NB4 (cell line): ENCODE results near the gene AUTS2.

Experiments used
- MYC ChIP-seq: IDR thresholded peaks from 2 replicates; pipeline ENCODE4 v1.6.1; 2011; ENCODE audit warnings: low read depth, low read length
- POLR2A ChIP-seq: IDR thresholded peaks from 2 replicates; pipeline ENCODE4 v1.6.1; 2011; ENCODE audit warnings: mild to moderate bottlenecking; ENCODE audit not compliant: insufficient read length; ENCODE audit errors: extremely low read depth
- TF ChIP-seq, protein P1 (sequence below): IDR thresholded peaks from one replicate; pipeline ENCODE4 v1.5.1; 2012; ENCODE audit warnings: low read depth, low read length

DNA sequence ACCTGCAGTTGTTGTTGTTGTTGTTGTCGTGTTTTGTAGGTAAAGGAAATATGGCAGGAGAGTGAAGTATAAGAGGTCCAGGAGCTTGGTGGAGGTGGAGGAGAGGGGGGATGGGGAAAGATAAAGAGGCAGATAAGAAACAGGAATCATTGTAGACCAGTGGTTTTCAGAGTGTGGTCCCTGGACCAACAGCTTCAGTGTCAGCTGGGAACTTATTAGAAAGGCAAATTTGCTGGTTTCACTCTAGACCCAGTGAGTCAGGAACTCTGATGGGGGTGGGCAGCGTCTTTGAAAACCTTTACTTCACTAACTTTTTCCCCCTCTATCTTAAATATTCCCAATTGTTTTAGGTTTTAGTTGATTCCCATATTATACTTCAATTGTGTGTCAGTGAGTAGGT is 241.5 kb downstream of the AUTS2 start:
- TF ChIP-seq, protein P1, sequence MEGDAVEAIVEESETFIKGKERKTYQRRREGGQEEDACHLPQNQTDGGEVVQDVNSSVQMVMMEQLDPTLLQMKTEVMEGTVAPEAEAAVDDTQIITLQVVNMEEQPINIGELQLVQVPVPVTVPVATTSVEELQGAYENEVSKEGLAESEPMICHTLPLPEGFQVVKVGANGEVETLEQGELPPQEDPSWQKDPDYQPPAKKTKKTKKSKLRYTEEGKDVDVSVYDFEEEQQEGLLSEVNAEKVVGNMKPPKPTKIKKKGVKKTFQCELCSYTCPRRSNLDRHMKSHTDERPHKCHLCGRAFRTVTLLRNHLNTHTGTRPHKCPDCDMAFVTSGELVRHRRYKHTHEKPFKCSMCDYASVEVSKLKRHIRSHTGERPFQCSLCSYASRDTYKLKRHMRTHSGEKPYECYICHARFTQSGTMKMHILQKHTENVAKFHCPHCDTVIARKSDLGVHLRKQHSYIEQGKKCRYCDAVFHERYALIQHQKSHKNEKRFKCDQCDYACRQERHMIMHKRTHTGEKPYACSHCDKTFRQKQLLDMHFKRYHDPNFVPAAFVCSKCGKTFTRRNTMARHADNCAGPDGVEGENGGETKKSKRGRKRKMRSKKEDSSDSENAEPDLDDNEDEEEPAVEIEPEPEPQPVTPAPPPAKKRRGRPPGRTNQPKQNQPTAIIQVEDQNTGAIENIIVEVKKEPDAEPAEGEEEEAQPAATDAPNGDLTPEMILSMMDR, result no peak
- no peak for TF ChIP-seq POLR2A
- TF ChIP-seq MYC, result no peak
